Measurements from ENCODE around the gene STX17.

GRCh38 chr9:99953861-99954507 lies 47.5 kb downstream of the STX17 start:
- TF ChIP-seq EZH2 (IDR thresholded peaks at IDR 0.05; ENCODE audit: borderline replicate concordance, low read depth, low read length, severe bottlenecking): no peak
- no peak for TF ChIP-seq CTCF (IDR thresholded peaks at IDR 0.05; ENCODE audit: extremely low read depth in 1 of 2, insufficient read depth in 1 of 2, low read depth in 1 of 2, low read length in 2 of 2)
- no peak for TF ChIP-seq MAX (IDR thresholded peaks at IDR 0.05; ENCODE audit: insufficient read depth, insufficient read length)
- no peak for TF ChIP-seq POLR2A (IDR thresholded peaks at IDR 0.05; ENCODE audit: low read depth, low read length)
